ENCODE results near the gene DBNDD2. TPM values are rescaled to one million over a fixed set of nuclear protein-coding genes. Genes with fewer than 3 reads are reported as not detected.

DBNDD2 gene
- total RNA-seq, 1 experiment from 2014 or later = 74.3 TPM

DNA sequence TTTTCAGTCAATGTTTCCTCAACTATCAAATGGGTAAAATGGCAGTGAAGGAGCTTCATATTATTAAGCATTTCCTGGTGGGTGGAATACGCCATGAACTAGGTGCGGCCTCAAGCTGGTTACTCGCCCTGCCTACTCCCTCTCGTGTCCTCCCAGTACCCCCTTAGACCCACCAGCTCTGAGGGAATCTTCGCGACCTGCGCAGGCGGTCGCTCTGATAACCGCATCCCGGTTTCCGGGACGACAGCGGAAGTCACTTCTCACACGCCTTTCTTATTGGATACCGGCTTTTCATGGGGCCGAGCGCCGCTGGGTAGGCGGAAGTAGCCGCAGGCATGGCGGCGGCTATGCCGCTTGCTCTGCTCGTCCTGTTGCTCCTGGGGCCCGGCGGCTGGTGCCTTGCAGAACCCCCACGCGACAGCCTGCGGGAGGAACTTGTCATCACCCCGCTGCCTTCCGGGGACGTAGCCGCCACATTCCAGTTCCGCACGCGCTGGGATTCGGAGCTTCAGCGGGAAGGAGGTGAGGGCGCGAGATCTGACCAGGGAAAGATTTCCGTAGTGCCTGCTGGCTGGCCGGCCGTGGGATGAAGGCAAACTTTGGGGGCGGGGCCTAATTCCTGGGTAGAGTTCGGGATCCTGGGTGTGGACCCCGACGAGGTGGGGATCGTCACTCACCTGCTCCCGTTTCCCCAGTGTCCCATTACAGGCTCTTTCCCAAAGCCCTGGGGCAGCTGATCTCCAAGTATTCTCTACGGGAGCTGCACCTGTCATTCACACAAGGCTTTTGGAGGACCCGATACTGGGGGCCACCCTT lies 7.9 kb downstream of the DBNDD2 start, which contains the start of gene PIGT:
Gene PIGT, plus strand, starts transcription at position 320 of the 816 bp plus-strand sequence. Its CDS starts 16 bp downstream, at position 336.
- CTCF ChIA-PET = interaction anchor here (0.7 to 2.1 kb wide), 15 partner anchors 9 to 355 kb away, joined by 3 to 19 read pairs (median 6); partner anchors contain the start of gene SYS1
- TF ChIP-seq, protein P1, sequence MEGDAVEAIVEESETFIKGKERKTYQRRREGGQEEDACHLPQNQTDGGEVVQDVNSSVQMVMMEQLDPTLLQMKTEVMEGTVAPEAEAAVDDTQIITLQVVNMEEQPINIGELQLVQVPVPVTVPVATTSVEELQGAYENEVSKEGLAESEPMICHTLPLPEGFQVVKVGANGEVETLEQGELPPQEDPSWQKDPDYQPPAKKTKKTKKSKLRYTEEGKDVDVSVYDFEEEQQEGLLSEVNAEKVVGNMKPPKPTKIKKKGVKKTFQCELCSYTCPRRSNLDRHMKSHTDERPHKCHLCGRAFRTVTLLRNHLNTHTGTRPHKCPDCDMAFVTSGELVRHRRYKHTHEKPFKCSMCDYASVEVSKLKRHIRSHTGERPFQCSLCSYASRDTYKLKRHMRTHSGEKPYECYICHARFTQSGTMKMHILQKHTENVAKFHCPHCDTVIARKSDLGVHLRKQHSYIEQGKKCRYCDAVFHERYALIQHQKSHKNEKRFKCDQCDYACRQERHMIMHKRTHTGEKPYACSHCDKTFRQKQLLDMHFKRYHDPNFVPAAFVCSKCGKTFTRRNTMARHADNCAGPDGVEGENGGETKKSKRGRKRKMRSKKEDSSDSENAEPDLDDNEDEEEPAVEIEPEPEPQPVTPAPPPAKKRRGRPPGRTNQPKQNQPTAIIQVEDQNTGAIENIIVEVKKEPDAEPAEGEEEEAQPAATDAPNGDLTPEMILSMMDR (IDR thresholded peaks at IDR 0.05; ENCODE audit: insufficient read depth in 1 of 2, low read depth in 1 of 2, low read length in 1 of 2, severe bottlenecking in 1 of 2, unreplicated experiment in 1 of 2) = peak in 1 of 2 experiments; percentile 30
- peak within 1 kb of the TSS; percentile 87 for H3K4me3 Mint-ChIP-seq (ENCODE audit: unreplicated experiment)
- H3K36me3 Mint-ChIP-seq (ENCODE audit: insufficient read depth, unreplicated experiment) = peaks cover 14% of the 10 kb centered on the region
- Histone ChIP-seq H3K27me3 (replicated peaks; ENCODE audit: control insufficient read depth, insufficient read depth, low read length) (no peaks in the 10 kb centered on the region), H3K9me3 (no peaks in the 10 kb centered on the region), H3K4me3 (ENCODE audit: low read depth, low read length) (peak within 1 kb of the TSS; percentile 89), H3K36me3 (ENCODE audit: control insufficient read depth, insufficient read depth, low read length) (peaks cover 9% of the 10 kb centered on the region; the same call in 1 of the 2 replicates), H3K4me1 (peaks cover 13% of the 10 kb centered on the region; the same call in 1 of the 2 replicates)
- no TSS peak for BruUV-seq (replicated peaks)
- H3K9me3 Mint-ChIP-seq (ENCODE audit: unreplicated experiment) = no peaks in the 10 kb centered on the region
- intact Hi-C loops (cut with micrococcal nuclease; ENCODE audit: unreplicated experiment) = loop anchor here (1.0 to 2.0 kb wide), 5 partner anchors 10 to 441 kb away; partner anchors contain the start of genes ACOT8, SYS1 and ZSWIM3
- POLR2A ChIA-PET = interaction anchor here (0.5 to 1.7 kb wide), 14 partner anchors 9 to 1825 kb away, joined by 3 to 29 read pairs (median 4); partner anchors contain the start of genes IFT52 and SYS1
- H3K4me1 Mint-ChIP-seq (ENCODE audit: low read depth, unreplicated experiment) = peaks cover 6% of the 10 kb centered on the region
- peak; percentile 95 for DNase-seq
- H3K27ac Mint-ChIP-seq (ENCODE audit: unreplicated experiment) = peak within 1 kb of the TSS; percentile 92
- H3K27me3 Mint-ChIP-seq (ENCODE audit: insufficient read depth, unreplicated experiment) = no peaks in the 10 kb centered on the region

DNA sequence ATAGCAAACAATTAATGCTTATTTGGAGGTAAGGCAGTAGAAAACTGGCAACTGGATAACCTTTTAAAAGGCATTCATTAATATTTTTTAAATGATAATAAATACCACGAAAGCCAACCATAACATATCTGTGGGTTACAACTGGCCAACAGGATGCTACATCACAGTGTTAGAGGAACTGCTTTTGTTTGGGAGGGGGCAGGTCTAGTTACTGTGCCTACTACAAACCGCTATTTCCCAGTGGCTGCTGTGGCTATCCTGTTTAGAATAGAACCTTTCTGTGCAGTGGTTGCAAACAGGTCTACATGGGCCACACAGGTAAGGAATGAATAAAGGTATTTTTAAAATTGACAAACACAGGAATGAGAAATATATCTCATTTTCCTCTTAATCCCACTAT lies 8.8 kb downstream of the DBNDD2 start:
- ChIA-PET CTCF (interaction anchor here (1.8 to 2.1 kb wide), 4 partner anchors 20 to 354 kb away, joined by 6 to 19 read pairs (median 12); no protein-coding TSS in a partner anchor), POLR2A (interaction anchor here (0.8 to 1.7 kb wide), 5 partner anchors 10 to 170 kb away, joined by 3 to 15 read pairs (median 4); no protein-coding TSS in a partner anchor)
- Mint-ChIP-seq H3K27me3 (ENCODE audit: insufficient read depth, unreplicated experiment) (no peaks in the 10 kb centered on the region), H3K27ac (ENCODE audit: unreplicated experiment) (no peak overlapping the region), H3K4me3 (ENCODE audit: unreplicated experiment) (peak overlapping the region; percentile 87), H3K9me3 (ENCODE audit: unreplicated experiment) (no peaks in the 10 kb centered on the region), H3K4me1 (ENCODE audit: low read depth, unreplicated experiment) (peaks cover 6% of the 10 kb centered on the region), H3K36me3 (ENCODE audit: insufficient read depth, unreplicated experiment) (peaks cover 22% of the 10 kb centered on the region)
- no peak for DNase-seq
- Histone ChIP-seq H3K4me1 (peaks cover 13% of the 10 kb centered on the region; the same call in 1 of the 2 replicates), H3K4me3 (ENCODE audit: low read depth, low read length) (peak overlapping the region; percentile 89), H3K27me3 (replicated peaks; ENCODE audit: control insufficient read depth, insufficient read depth, low read length) (no peaks in the 10 kb centered on the region), H3K36me3 (ENCODE audit: control insufficient read depth, insufficient read depth, low read length) (peaks cover 9% of the 10 kb centered on the region; the same call in 1 of the 2 replicates), H3K9me3 (no peaks in the 10 kb centered on the region)
- TSS peak; percentile 55 for BruUV-seq (replicated peaks)
- intact Hi-C loops (cut with micrococcal nuclease; ENCODE audit: unreplicated experiment) = loop anchor here (1.0 to 2.0 kb wide), 4 partner anchors 11 to 94 kb away; partner anchors contain the start of gene SYS1
- TF ChIP-seq, protein P1 (IDR thresholded peaks at IDR 0.05; ENCODE audit: insufficient read depth in 1 of 2, low read depth in 1 of 2, low read length in 1 of 2, severe bottlenecking in 1 of 2, unreplicated experiment in 1 of 2) = no peak
